Neuronal stem cell (in vitro differentiated cells): ENCODE results near the gene B3GNT8. TPM values are rescaled to one million over a fixed set of nuclear protein-coding genes. Genes with fewer than 3 reads are reported as not detected.

ENCODE experiments used
- DNase-seq: peaks from one replicate; pipeline ENCODE4 v3.0.0-alpha.2; 2013; ENCODE audit warnings: low spot score
- H2AFZ ChIP-seq: one replicate; pipeline ENCODE4 v1.6.1; 2013; ENCODE audit warnings: mild to moderate bottlenecking, low read length, inconsistent platforms
- H2AK5ac ChIP-seq: 2 replicates; pipeline ENCODE4 v1.6.1; 2013; ENCODE audit warnings: low read depth, mild to moderate bottlenecking, inconsistent platforms, low read length, moderate library complexity, mixed read lengths
- H2BK120ac ChIP-seq: 2 replicates; pipeline ENCODE4 v1.6.1; 2013; ENCODE audit warnings: low read depth, mild to moderate bottlenecking, inconsistent platforms, low read length, moderate library complexity, mixed read lengths
- H2BK12ac ChIP-seq: one replicate; pipeline ENCODE4 v1.6.1; 2013; ENCODE audit warnings: low read length, inconsistent platforms
- H2BK15ac ChIP-seq: 2 replicates; pipeline ENCODE4 v1.6.1; 2013; ENCODE audit warnings: mild to moderate bottlenecking, low read length, inconsistent platforms, mixed read lengths
- H2BK5ac ChIP-seq: one replicate; pipeline ENCODE4 v1.6.1; 2013; ENCODE audit warnings: inconsistent platforms, mild to moderate bottlenecking, low read length, moderate library complexity
- H3K14ac ChIP-seq: one replicate; pipeline ENCODE4 v1.6.1; 2013; ENCODE audit warnings: low read length, inconsistent platforms
- H3K18ac ChIP-seq: 2 replicates; pipeline ENCODE4 v1.6.1; 2013; ENCODE audit warnings: low read length, inconsistent platforms
- H3K23ac ChIP-seq: 2 replicates; pipeline ENCODE4 v1.6.1; 2013; ENCODE audit warnings: low read depth, mild to moderate bottlenecking, mixed read lengths, low read length, inconsistent platforms; ENCODE audit not compliant: poor library complexity
- H3K27ac ChIP-seq: replicated peaks from 3 replicates; pipeline ENCODE4 v1.5.1; 2013; ENCODE audit warnings: low read length, inconsistent platforms
- H3K27me3 ChIP-seq, 3 experiments: 2 replicates each; pipeline ENCODE4 v1.6.1; 2013; ENCODE audit warnings: low read length in 3 of 3, mild to moderate bottlenecking in 2 of 3, inconsistent platforms in 1 of 3, low read depth in 1 of 3, mixed read lengths in 1 of 3, moderate library complexity in 1 of 3; ENCODE audit not compliant: control insufficient read depth in 3 of 3, insufficient read depth in 3 of 3
- H3K36me3 ChIP-seq, 2 donors: replicated peaks in 1 of 2; 2 replicates each; pipeline ENCODE4 v1.6.1; 2013; ENCODE audit warnings: low read length in 2 of 2; ENCODE audit not compliant: control insufficient read depth in 2 of 2, insufficient read depth in 2 of 2
- H3K4ac ChIP-seq: 2 replicates; pipeline ENCODE4 v1.6.1; 2013; ENCODE audit warnings: inconsistent platforms, mild to moderate bottlenecking, low read length, moderate library complexity
- H3K4me1 ChIP-seq, 2 donors: 1 replicate in 1 of 2; 2 replicates in 1 of 2; pipeline ENCODE4 v1.6.1; 2013; ENCODE audit warnings: low read length in 2 of 2, low read depth in 1 of 2; ENCODE audit not compliant: control insufficient read depth in 2 of 2, insufficient read depth in 1 of 2
- H3K4me2 ChIP-seq: one replicate; pipeline ENCODE4 v1.6.1; 2013; ENCODE audit warnings: mild to moderate bottlenecking, low read length, inconsistent platforms; ENCODE audit not compliant: insufficient read depth, poor library complexity, severe bottlenecking
- H3K4me3 ChIP-seq, 2 donors: 2 replicates each; pipeline ENCODE4 v1.5.1; 2013; ENCODE audit warnings: low read length in 2 of 2, mild to moderate bottlenecking in 2 of 2, inconsistent platforms in 1 of 2, moderate library complexity in 1 of 2
- H3K79me1 ChIP-seq: one replicate; pipeline ENCODE4 v1.6.1; 2013; ENCODE audit warnings: low read depth, mild to moderate bottlenecking, inconsistent platforms, low read length, moderate library complexity
- H3K9ac ChIP-seq: one replicate; pipeline ENCODE4 v1.6.1; 2013; ENCODE audit warnings: mild to moderate bottlenecking, low read depth, low read length, inconsistent platforms; ENCODE audit not compliant: poor library complexity
- H3K9me3 ChIP-seq, 2 donors: replicated peaks in 1 of 2; 2 replicates each; pipeline versions ENCODE3 to v1.6.1; 2013; ENCODE audit warnings: low read length in 2 of 2, mild to moderate bottlenecking in 2 of 2, inconsistent platforms in 1 of 2, low read depth in 1 of 2, mixed read lengths in 1 of 2, moderate library complexity in 1 of 2; ENCODE audit not compliant: control insufficient read depth in 2 of 2, insufficient read depth in 1 of 2
- H4K8ac ChIP-seq: one replicate; pipeline ENCODE4 v1.6.1; 2013; ENCODE audit warnings: low read depth, mild to moderate bottlenecking, inconsistent platforms, low read length, moderate library complexity
- H4K91ac ChIP-seq: one replicate; pipeline ENCODE4 v1.6.1; 2013; ENCODE audit warnings: low read length, low read depth, mild to moderate bottlenecking, inconsistent platforms; ENCODE audit not compliant: poor library complexity
- WGBS, 2 donors: extraction: QIAGEN DNeasy Blood & Tissue Kit; methylation state at CpG; one replicate each; pipeline ENCODE4 v1.1.7; 2013; ENCODE audit warnings: missing lambda C conversion rate in 2 of 2, mixed read lengths in 1 of 2; ENCODE audit not compliant: insufficient read length in 2 of 2, insufficient replicate concordance in 1 of 2; ENCODE audit errors: extremely low coverage in 2 of 2; 5-methylcytosine and 5-hydroxymethylcytosine counted together
- small RNA-seq: library from polyadenylated mRNA; stranded (forward); fragments of <200 nt; extraction: miRNeasy Mini kit (QIAGEN cat#:217004); gene quantifications from one replicate; pipeline ENCODE3, GENCODE V24; 2013; ENCODE audit not compliant: insufficient read depth

Gene B3GNT8

GRCh38 chr19:41376241-41376997, 50.8 kb downstream of the B3GNT8 start, which contains the start of gene TMEM91:
TSS of gene TMEM91 (plus strand) at chr19:41376533. CDS start at chr19:41378310, 1,777 bp downstream.
- Histone ChIP-seq H3K9ac (peak within 1 kb of the TSS; percentile 88), H3K4ac (no peak within 1 kb of the TSS), H2BK15ac (no peak within 1 kb of the TSS), H2AFZ (no peak within 1 kb of the TSS), H3K4me3 (peak within 1 kb of the TSS in 1 of 2 donors; percentile 87), H3K36me3 (peaks cover 0 to 13% of the 10 kb centered on the region in 2 donors), H3K4me2 (peak within 1 kb of the TSS; percentile 82), H3K18ac (peak within 1 kb of the TSS; percentile 87), H2BK5ac (no peak within 1 kb of the TSS), H4K8ac (no peak within 1 kb of the TSS), H3K79me1 (no peaks in the 10 kb centered on the region), H2BK120ac (no peak within 1 kb of the TSS), H3K27ac (no peak within 1 kb of the TSS), H4K91ac (no peak within 1 kb of the TSS), H2BK12ac (no peak within 1 kb of the TSS), H3K9me3 (no peaks in the 10 kb centered on the region), H3K4me1 (peaks cover 0 to 7% of the 10 kb centered on the region in 2 donors), H3K27me3 (peaks cover 0 to 3% (median 0%) of the 10 kb centered on the region in 3 experiments), H3K23ac (no peak within 1 kb of the TSS), H2AK5ac (no peak within 1 kb of the TSS), H3K14ac (peak within 1 kb of the TSS; percentile 44)
- DNase-seq: no peak
- whole genome bisulfite sequencing, 2 donors: no CpG with 5 or more reads among the region's 47 CpGs

Small RNA genes lying within 50 kb of the gene (small RNA-seq; reads per million reads assigned to genes)
- gene RF00017: not detected
